HepG2 (cell line): Measurements from ENCODE around the gene G6PD. TPM values are rescaled to one million over a fixed set of nuclear protein-coding genes. Genes with fewer than 3 reads are reported as not detected.

Experiments used
- CCDC6 ChIP-seq: sonication (generic); formaldehyde crosslinking; IDR thresholded peaks from 2 replicates; pipeline ENCODE4 v1.8.1; 2022; ENCODE audit warnings: mild to moderate bottlenecking, missing genetic modification reagents, moderate library complexity
- DRAP1 ChIP-seq: IDR thresholded peaks from 2 replicates; pipeline ENCODE4 v1.6.1; 2016; ENCODE audit warnings: missing genetic modification reagents, missing compliant biosample characterization
- EZH2 ChIP-seq: conservative IDR thresholded peaks from 2 replicates; pipeline ENCODE4 v1.6.1; 2012; ENCODE audit warnings: mild to moderate bottlenecking, low read depth, low read length, moderate library complexity
- HMGXB4 ChIP-seq, 2 experiments: sonication (generic) in 1 of 2; formaldehyde crosslinking in 1 of 2; IDR thresholded peaks; 2 replicates each; pipeline versions ENCODE4 v1.4.0 to v1.6.1; 2018 to 2020; ENCODE audit warnings: missing genetic modification reagents in 2 of 2, borderline replicate concordance in 1 of 2, low read depth in 1 of 2, mild to moderate bottlenecking in 1 of 2, missing biosample characterization in 1 of 2
- PRDM10 ChIP-seq: sonication (generic); formaldehyde crosslinking; IDR thresholded peaks from 2 replicates; pipeline ENCODE4 v1.4.0; 2020; ENCODE audit warnings: low read depth, missing genetic modification reagents
- TCF7L2 ChIP-seq: IDR thresholded peaks from 2 replicates; pipeline ENCODE4 v1.6.1; 2011; ENCODE audit warnings: mild to moderate bottlenecking, low read depth, low read length, moderate library complexity
- TOE1 ChIP-seq: sonication (generic); formaldehyde crosslinking; IDR thresholded peaks from 2 replicates; pipeline ENCODE4 v1.4.0; 2020; ENCODE audit warnings: mild to moderate bottlenecking, missing genetic modification reagents
- U2AF2 ChIP-seq: fragments of 200-400 bp; formaldehyde crosslinking; IDR thresholded peaks from 2 replicates; pipeline ENCODE4 v1.6.1; 2017; ENCODE audit warnings: low read depth, mild to moderate bottlenecking, low read length
- YY1 ChIP-seq: IDR thresholded peaks from 2 replicates; pipeline ENCODE4 v1.6.1; 2011; ENCODE audit warnings: low read length, low read depth, moderate library complexity, mild to moderate bottlenecking; ENCODE audit not compliant: insufficient read depth, insufficient replicate concordance
- ZFX ChIP-seq: sonication (generic); formaldehyde crosslinking; IDR thresholded peaks from 2 replicates; pipeline ENCODE4 v1.4.0; 2020; ENCODE audit warnings: mild to moderate bottlenecking, low read depth, missing genetic modification reagents, moderate library complexity
- ZHX1 ChIP-seq: sonication (generic); formaldehyde crosslinking; IDR thresholded peaks from 2 replicates; pipeline ENCODE4 v1.8.1; 2022; ENCODE audit warnings: low read depth, mild to moderate bottlenecking, missing genetic modification reagents
- ZNF749 ChIP-seq: sonication (generic); formaldehyde crosslinking; IDR thresholded peaks from 2 replicates; pipeline ENCODE4 v1.8.0; 2022; ENCODE audit warnings: mild to moderate bottlenecking, missing genetic modification reagents, moderate library complexity, borderline replicate concordance
- polyA plus RNA-seq, 8 experiments: library from polyadenylated mRNA; depleted of rRNA in 3 of 8; stranded (reverse) in 7 of 8; unstranded in 1 of 8; fragments of >200 nt; fragmentation: Illumina TruSeq in 4 of 8; extraction: Trizol in 4 of 8; gene quantifications; 2 replicates each; pipeline versions ENCODE4 v1.2.1 to v1.2.3, GENCODE V29; 2011 to 2016; ENCODE audit warnings: low read depth in 4 of 8, missing spikeins in 1 of 8, mixed read lengths in 1 of 8; ENCODE audit not compliant: insufficient read depth in 1 of 8
- total RNA-seq, 5 experiments: library from RNA; depleted of rRNA; stranded (reverse); fragments of >200 nt; fragmentation: Illumina TruSeq; extraction: Trizol; gene quantifications; 2 replicates each; pipeline ENCODE4 v1.2.3, GENCODE V29; 2016; ENCODE audit warnings: low read depth in 1 of 5
- TF ChIP-seq, protein P1 (sequence below): sonication (generic); formaldehyde crosslinking; IDR thresholded peaks from 2 replicates; pipeline ENCODE4 v1.4.0; 2020; ENCODE audit warnings: missing genetic modification reagents, borderline replicate concordance

The G6PD gene
- total and polyA plus RNA-seq, 2 of the 13 experiments (the other 11 are each of a cell fraction or from before 2014, with no cell fraction given) = 18.8 to 28.8 TPM

- TF ChIP-seq PRDM10 (CRISPR knock-in tag) (peak; percentile 48; the same call in 1 of the 2 replicates), DRAP1 (CRISPR knock-in tag) (peak; percentile 68; the same call in 1 of the 2 replicates), ZNF749 (CRISPR knock-in tag) (0 out of 2 replicates have a peak, but pooled peaks have one; percentile 27), EZH2 (no peak), TOE1 (CRISPR knock-in tag) (no peak), YY1 (peak; percentile 92), HMGXB4 (CRISPR knock-in tag; IDR thresholded peaks at IDR 0.05; ENCODE audit: borderline replicate concordance in 1 of 2, low read depth in 1 of 2) (0 out of 4 replicates have a peak, but pooled peaks of 1 of the 2 experiments have one; percentile 21), U2AF2 (no peak), TCF7L2 (no peak), ZFX (CRISPR knock-in tag) (peak; percentile 92), ZHX1 (CRISPR knock-in tag) (peak; percentile 47; the same call in 1 of the 2 replicates), CCDC6 (CRISPR knock-in tag) (0 out of 2 replicates have a peak, but pooled peaks have one; percentile 30)
- TF ChIP-seq, protein P1, sequence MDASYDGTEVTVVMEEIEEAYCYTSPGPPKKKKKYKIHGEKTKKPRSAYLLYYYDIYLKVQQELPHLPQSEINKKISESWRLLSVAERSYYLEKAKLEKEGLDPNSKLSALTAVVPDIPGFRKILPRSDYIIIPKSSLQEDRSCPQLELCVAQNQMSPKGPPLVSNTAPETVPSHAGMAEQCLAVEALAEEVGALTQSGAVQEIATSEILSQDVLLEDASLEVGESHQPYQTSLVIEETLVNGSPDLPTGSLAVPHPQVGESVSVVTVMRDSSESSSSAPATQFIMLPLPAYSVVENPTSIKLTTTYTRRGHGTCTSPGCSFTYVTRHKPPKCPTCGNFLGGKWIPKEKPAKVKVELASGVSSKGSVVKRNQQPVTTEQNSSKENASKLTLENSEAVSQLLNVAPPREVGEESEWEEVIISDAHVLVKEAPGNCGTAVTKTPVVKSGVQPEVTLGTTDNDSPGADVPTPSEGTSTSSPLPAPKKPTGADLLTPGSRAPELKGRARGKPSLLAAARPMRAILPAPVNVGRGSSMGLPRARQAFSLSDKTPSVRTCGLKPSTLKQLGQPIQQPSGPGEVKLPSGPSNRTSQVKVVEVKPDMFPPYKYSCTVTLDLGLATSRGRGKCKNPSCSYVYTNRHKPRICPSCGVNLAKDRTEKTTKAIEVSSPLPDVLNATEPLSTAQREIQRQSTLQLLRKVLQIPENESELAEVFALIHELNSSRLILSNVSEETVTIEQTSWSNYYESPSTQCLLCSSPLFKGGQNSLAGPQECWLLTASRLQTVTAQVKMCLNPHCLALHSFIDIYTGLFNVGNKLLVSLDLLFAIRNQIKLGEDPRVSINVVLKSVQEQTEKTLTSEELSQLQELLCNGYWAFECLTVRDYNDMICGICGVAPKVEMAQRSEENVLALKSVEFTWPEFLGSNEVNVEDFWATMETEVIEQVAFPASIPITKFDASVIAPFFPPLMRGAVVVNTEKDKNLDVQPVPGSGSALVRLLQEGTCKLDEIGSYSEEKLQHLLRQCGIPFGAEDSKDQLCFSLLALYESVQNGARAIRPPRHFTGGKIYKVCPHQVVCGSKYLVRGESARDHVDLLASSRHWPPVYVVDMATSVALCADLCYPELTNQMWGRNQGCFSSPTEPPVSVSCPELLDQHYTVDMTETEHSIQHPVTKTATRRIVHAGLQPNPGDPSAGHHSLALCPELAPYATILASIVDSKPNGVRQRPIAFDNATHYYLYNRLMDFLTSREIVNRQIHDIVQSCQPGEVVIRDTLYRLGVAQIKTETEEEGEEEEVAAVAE (CRISPR knock-in tag) = no peak
These were observed 30.5 kb downstream of the G6PD start, which contains the start of gene FAM3A (continued) for GRCh38 chrX:154515966-154516655.
